Heart right ventricle (tissue), 16 donors: ENCODE results near the gene ZNF532. TPM values are rescaled to one million over a fixed set of nuclear protein-coding genes. Genes with fewer than 3 reads are reported as not detected.

Experiments used
- ATAC-seq, 8 donors: fragments of 200-7000 bp; cut with Tn5 transposase; one replicate each; pipeline ENCODE4 v1.9.1; 2020; ENCODE audit warnings: mild to moderate bottlenecking in 8 of 8, moderate library complexity in 8 of 8, moderate number of reproducible peaks in 1 of 8
- DNase-seq, 2 donors: peaks; one replicate each; pipeline ENCODE4 v3.0.0-alpha.2; 2020
- H3K27ac ChIP-seq, 10 donors: fragments of 200-600 bp; sonication (generic) in 2 of 10; one replicate each; pipeline versions ENCODE4 v1.5.0 to v1.8.0; 2020 to 2022; ENCODE audit warnings: mild to moderate bottlenecking in 3 of 10
- H3K27me3 ChIP-seq, 7 donors: fragments of 200-600 bp; one replicate each; pipeline ENCODE4 v1.8.0; 2021 to 2022; ENCODE audit warnings: mild to moderate bottlenecking in 2 of 7
- H3K36me3 ChIP-seq, 9 donors: fragments of 200-600 bp; sonication (generic) in 1 of 9; one replicate each; pipeline versions ENCODE4 v1.5.0 to v1.8.0; 2020 to 2022; ENCODE audit warnings: mild to moderate bottlenecking in 2 of 9
- H3K4me1 ChIP-seq, 9 donors: fragments of 200-600 bp; sonication (generic) in 1 of 9; one replicate each; pipeline versions ENCODE4 v1.5.0 to v1.8.0; 2020 to 2022; ENCODE audit warnings: mild to moderate bottlenecking in 4 of 9
- H3K4me3 ChIP-seq, 10 donors: fragments of 200-600 bp; sonication (generic) in 2 of 10; one replicate each; pipeline versions ENCODE4 v1.5.0 to v1.8.0; 2020 to 2022; ENCODE audit warnings: mild to moderate bottlenecking in 7 of 10, moderate library complexity in 2 of 10
- H3K9me3 ChIP-seq, 11 donors: fragments of 200-600 bp in 10 of 11; sonication (generic) in 2 of 11; one replicate each; pipeline versions ENCODE4 v1.5.0 to v1.8.0; 2013 to 2022; ENCODE audit warnings: mild to moderate bottlenecking in 2 of 11, control low read depth in 1 of 11, moderate library complexity in 1 of 11
- CTCF ChIP-seq, 9 donors: fragments of 200-600 bp; sonication (generic) in 2 of 9; IDR thresholded peaks; one replicate each; pipeline versions ENCODE4 v1.5.0 to v1.8.0; 2021 to 2022; ENCODE audit warnings: antibody characterized with exemption in 9 of 9, mild to moderate bottlenecking in 5 of 9, moderate library complexity in 1 of 9
- WGBS, 2 donors: extraction: QIAGEN DNeasy Blood & Tissue Kit; methylation state at CpG; one replicate each; pipeline ENCODE4 v1.1.7; 2013; ENCODE audit warnings: inconsistent platforms in 1 of 2; 5-methylcytosine and 5-hydroxymethylcytosine counted together
- intact Hi-C, 10 donors: fragments of 100-400 bp; cut with DNase I; formaldehyde crosslinking; loops; one replicate each; pipeline versions ENCODE4 v1.11.1 to v1.14.2; 2022
- polyA plus RNA-seq, 2 donors: library from polyadenylated mRNA; stranded (reverse); fragments of 200-250 nt; gene quantifications; one replicate each; pipeline ENCODE4 v1.2.3, GENCODE V29; 2013
- total RNA-seq, 10 donors: library from RNA; stranded (reverse); fragmentation: NEBNext Ultra II Directional in 3 of 10; extraction: Animal tissue kit (Norgen Biotek cat#: 25700) in 3 of 10; gene quantifications; one replicate each; pipeline versions ENCODE4 v1.2.1 to v1.2.4, GENCODE V29; 2021 to 2023
- donor health status: Arrhythmogenic right ventricular cardiomyopathy.
- donor health status: ischemic (EF 13 %, LVEDD 7.1; RV severe dilation, severe dysfunction).
- donor health status: healthy with polysubstance abuse.
- donor health status: DM: no; HTN: yes; CAD: no.
- donor health status: DM: no; HTN: no; CAD: no.
- donor health status: ischemic (EF 25% LVEDD 6.9; RV normal size, moderate dysfunction).
- donor health status: ischemic (EF 25% LVEDD 5.7; RV mildly dilated, moderate dysfunction).
- donor health status: healthy.
- donor health status: DM: yes; HTN: yes; CAD: no.
- donor health status: Ischemic cardiomyopathy.
- donor health status: ischemic (EF 35%, LVEDD 5.7; RV mildly dilated, moderate dysfunction).
- donor health status: nonischemic (EF 11% LVEDD 7.7; RV severe dilation, severe dysfunction).
- donor health status: DM: yes; HTN: yes; CAD: no.
- donor health status: PGD.
- donor health status: ischemic (EF 29% LVEDD 5.4; RV normal size, mild dysfunction).
- donor health status: nonischemic (EF 23%, LVEDD 6.1; RV moderate dilation, normal function).

Gene ZNF532
- total and polyA plus RNA-seq, 12 donors = 13.8 to 71.4 (median 64.6) TPM

DNA sequence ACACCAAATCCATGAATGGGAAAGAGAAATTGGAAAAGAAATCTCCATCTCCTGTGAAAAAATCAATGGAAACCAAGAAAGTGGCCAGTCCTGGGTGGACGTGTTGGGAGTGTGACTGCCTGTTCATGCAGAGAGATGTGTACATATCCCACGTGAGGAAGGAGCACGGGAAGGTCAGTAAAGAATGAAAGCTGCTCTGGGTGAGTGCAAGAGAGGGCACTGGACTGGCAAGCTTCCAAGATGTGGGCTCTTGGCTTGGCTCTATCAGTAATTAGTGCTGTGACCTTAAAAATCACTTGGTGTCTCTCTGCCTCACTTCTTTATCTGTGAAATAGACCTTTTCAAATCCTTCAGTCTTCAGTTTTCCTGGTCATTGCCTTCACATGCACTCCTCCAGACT, 89.0 kb downstream of the ZNF532 start:
- Histone ChIP-seq H3K27ac (peak overlapping the region in 6 of 10 donors; percentile 3 to 34 (median 31)), H3K4me3 (no peak overlapping the region), H3K27me3 (no peaks in the 10 kb centered on the region), H3K36me3 (peaks cover 0 to 80% (median 0%) of the 10 kb centered on the region in 9 donors), H3K9me3 (no peaks in the 10 kb centered on the region), H3K4me1 (peaks cover 0 to 31% (median 18%) of the 10 kb centered on the region in 9 donors)
- DNase-seq = peak; percentile 45 to 69
- intact Hi-C loops = loop anchor here in 1 of 10 donors (10.0 kb wide), 1 partner anchor 169 kb away; no protein-coding TSS in a partner anchor
- peak; percentile 80 to 95 (median 90) for ATAC-seq
- no peak for TF ChIP-seq CTCF (IDR thresholded peaks at IDR 0.05)
- 30 to 40% methylated on average over 3 of the region's 3 CpGs for WGBS, 2 donors

DNA sequence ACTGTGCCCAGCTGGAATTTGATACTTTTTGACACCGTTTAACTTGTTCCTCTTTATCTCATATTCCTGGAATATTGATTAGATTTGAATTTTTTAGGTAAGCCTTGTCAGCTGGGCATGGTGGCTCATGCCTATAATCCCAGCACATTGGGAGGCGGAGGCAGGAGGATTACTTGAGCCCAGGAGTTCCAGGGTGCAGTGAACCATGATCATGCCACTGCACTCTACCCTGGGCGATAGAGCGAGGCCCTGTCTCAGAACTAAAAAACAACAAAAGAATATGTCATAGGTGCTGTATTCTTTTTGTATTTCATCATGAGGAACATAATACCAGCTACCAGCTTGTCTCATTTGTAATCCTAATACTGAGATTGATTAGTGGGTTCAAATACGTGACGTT, 90.3 kb downstream of the ZNF532 start:
- no peak overlapping the region for H3K27ac ChIP-seq
- intact Hi-C loops = loop anchor here in 2 of 10 donors (5.0 to 10.0 kb wide), 2 partner anchors 37 to 170 kb away; no protein-coding TSS in a partner anchor

GRCh38 chr18:58955738-58956137, 91.1 kb downstream of the ZNF532 start:
- Histone ChIP-seq H3K27me3 (no peaks in the 10 kb centered on the region), H3K4me3 (no peak overlapping the region), H3K36me3 (peaks cover 0 to 80% (median 0%) of the 10 kb centered on the region in 9 donors), H3K9me3 (no peaks in the 10 kb centered on the region), H3K27ac (peak overlapping the region in 3 of 10 donors; percentile 7 to 26 (median 9)), H3K4me1 (peaks cover 0 to 27% (median 18%) of the 10 kb centered on the region in 9 donors)
- 49 to 67% methylated on average over 4 of the region's 4 CpGs for WGBS, 2 donors
- intact Hi-C loops = loop anchor here in 2 of 10 donors (5.0 to 10.0 kb wide), 2 partner anchors 37 to 171 kb away; no protein-coding TSS in a partner anchor
- ATAC-seq = peak in 5 of 8 donors; percentile 43 to 73 (median 49)
- DNase-seq = no peak
- no peak for TF ChIP-seq CTCF (IDR thresholded peaks at IDR 0.05)

More for the DNA sequence above, 90.3 kb downstream of the ZNF532 start:
- Histone ChIP-seq H3K9me3 (no peaks in the 10 kb centered on the region), H3K4me1 (peaks cover 0 to 25% (median 18%) of the 10 kb centered on the region in 9 donors), H3K27me3 (no peaks in the 10 kb centered on the region), H3K36me3 (peaks cover 0 to 80% (median 0%) of the 10 kb centered on the region in 9 donors), H3K4me3 (no peak overlapping the region)
- no peak for TF ChIP-seq CTCF (IDR thresholded peaks at IDR 0.05)
- WGBS, 2 donors = 91 to 93% methylated on average over 6 of the region's 6 CpGs
- DNase-seq = no peak
- no peak for ATAC-seq

DNA sequence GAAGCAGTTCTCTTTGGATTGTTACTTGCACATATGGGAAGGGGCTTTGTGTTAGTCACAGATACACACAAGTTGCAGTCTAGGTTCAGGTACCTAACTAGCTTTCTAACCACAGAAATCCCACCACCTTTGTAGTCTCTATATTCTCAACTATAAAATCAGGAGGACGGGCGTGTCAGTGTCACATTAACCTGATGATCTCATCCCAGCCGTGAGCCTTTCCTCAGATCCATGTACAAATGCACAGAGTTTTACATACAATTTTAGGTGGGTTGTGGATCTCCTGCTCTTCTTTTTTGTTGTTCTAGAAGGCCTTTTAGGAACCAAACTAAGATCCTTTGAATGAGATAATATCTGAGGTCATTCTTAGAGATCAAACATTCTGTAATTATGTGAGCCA, 94.0 kb downstream of the ZNF532 start:
- Histone ChIP-seq H3K36me3 (peaks cover 0 to 87% (median 6%) of the 10 kb centered on the region in 9 donors), H3K9me3 (no peaks in the 10 kb centered on the region), H3K27ac (no peak overlapping the region), H3K4me3 (no peak overlapping the region), H3K27me3 (no peaks in the 10 kb centered on the region), H3K4me1 (peaks cover 0 to 33% (median 14%) of the 10 kb centered on the region in 9 donors)
- ATAC-seq (no peak), DNase-seq (no peak)
- no peak for TF ChIP-seq CTCF (IDR thresholded peaks at IDR 0.05)
- intact Hi-C loops = loop anchor here in 2 of 10 donors (5.0 to 10.0 kb wide), 2 partner anchors 34 to 174 kb away; no protein-coding TSS in a partner anchor
- WGBS, 2 donors = 93% methylated on average over 3 of the region's 3 CpGs
